NB4 (cell line): ENCODE data around the gene GSX1.
"Not testable (repeated sequence)": the region's sequence is repeated elsewhere in the genome, so short reads cannot be mapped to it uniquely, and the experiment has no call there.

ENCODE experiments used
- DNase-seq: peaks from one replicate; pipeline ENCODE4 v3.0.0; 2010; ENCODE audit warnings: low read depth
- H3K4me3 ChIP-seq: one replicate; pipeline ENCODE4 v1.5.1; 2011; ENCODE audit warnings: mild to moderate bottlenecking, low read depth, low read length, moderate library complexity
- CTCF ChIP-seq: IDR thresholded peaks from one replicate; pipeline ENCODE4 v1.5.1; 2012; ENCODE audit warnings: low read depth, low read length
- MAX ChIP-seq: IDR thresholded peaks from 2 replicates; pipeline ENCODE4 v1.6.1; 2011; ENCODE audit warnings: low read depth, low read length
- MYC ChIP-seq: IDR thresholded peaks from 2 replicates; pipeline ENCODE4 v1.6.1; 2011; ENCODE audit warnings: low read depth, low read length
- POLR2A ChIP-seq: IDR thresholded peaks from 2 replicates; pipeline ENCODE4 v1.6.1; 2011; ENCODE audit warnings: mild to moderate bottlenecking; ENCODE audit not compliant: insufficient read length; ENCODE audit errors: extremely low read depth

Gene GSX1

GRCh38 chr13:27792393-27793218 lies at the start of gene GSX1:
TSS of gene GSX1 (plus strand) at chr13:27792483. CDS start at chr13:27792691, 208 bp downstream.
- H3K4me3 ChIP-seq = no peak within 1 kb of the TSS
- TF ChIP-seq POLR2A = no peak
- no peak for TF ChIP-seq MYC
- TF ChIP-seq MAX = no peak
- TF ChIP-seq CTCF = no peak
- DNase-seq = peak; percentile 69

- no peak for TF ChIP-seq POLR2A
- no peak for TF ChIP-seq CTCF
- TF ChIP-seq MYC = no peak
- TF ChIP-seq MAX = no peak
- DNase-seq = no peak
- no peak overlapping the region for H3K4me3 ChIP-seq
These were observed 47.5 kb upstream of the GSX1 start for GRCh38 chr13:27744801-27745200.

GRCh38 chr13:27745301-27745700 lies 47.0 kb upstream of the GSX1 start:
- no peak for TF ChIP-seq MYC
- no peak for TF ChIP-seq MAX
- no peak for TF ChIP-seq CTCF
- TF ChIP-seq POLR2A = no peak
- H3K4me3 ChIP-seq = no peak overlapping the region
- DNase-seq = no peak

GRCh38 chr13:27748143-27748542 lies 44.1 kb upstream of the GSX1 start:
- not testable (repeated sequence) for DNase-seq, H3K4me3 ChIP-seq

- no peak overlapping the region for H3K4me3 ChIP-seq
- DNase-seq = no peak
- TF ChIP-seq MYC (no peak), POLR2A (no peak), MAX (no peak), CTCF (no peak)
These were observed 40.2 kb upstream of the GSX1 start for GRCh38 chr13:27751953-27752532.

- DNase-seq = peak; percentile 25
- no peak for TF ChIP-seq POLR2A
- peak; percentile 8 for TF ChIP-seq CTCF
- no peak for TF ChIP-seq MAX
- TF ChIP-seq MYC = no peak
- H3K4me3 ChIP-seq = no peak overlapping the region
These were observed 26.6 kb upstream of the GSX1 start for GRCh38 chr13:27765650-27766049.
